ENCODE data around the gene CCDC110. TPM values are rescaled to one million over a fixed set of nuclear protein-coding genes. Genes with fewer than 3 reads are reported as not detected.

CCDC110 gene
- total and polyA plus RNA-seq, 4 donors = 0.31 to 1.8 (median 0.92) TPM

GRCh38 chr4:185481401-185481800 lies 9.9 kb upstream of the CCDC110 start:
- peaks cover 0 to 4% (median 0%) of the 10 kb centered on the region in 5 donors for H3K4me1 ChIP-seq (ENCODE audit: control insufficient read depth in 5 of 5, insufficient read depth in 5 of 5, low read length in 5 of 5)
- H3K4me3 ChIP-seq = no peak overlapping the region
- H3K9ac ChIP-seq (ENCODE audit: insufficient read depth in 1 of 2, low read length in 2 of 2) = no peak overlapping the region
- ATAC-seq (ENCODE audit: insufficient read depth, low FRiP score) (no peak), DNase-seq (no peak)
- 89 to 95% methylated on average over 2 of the region's 2 CpGs for WGBS, 2 donors
- no peaks in the 10 kb centered on the region for H3K9me3 ChIP-seq (ENCODE audit: control insufficient read depth in 4 of 4, insufficient read depth in 3 of 4, low read length in 3 of 4)
- H3K27ac ChIP-seq (ENCODE audit: low read depth in 1 of 2, low read length in 1 of 2) = no peak overlapping the region
- TF ChIP-seq, protein P1, sequence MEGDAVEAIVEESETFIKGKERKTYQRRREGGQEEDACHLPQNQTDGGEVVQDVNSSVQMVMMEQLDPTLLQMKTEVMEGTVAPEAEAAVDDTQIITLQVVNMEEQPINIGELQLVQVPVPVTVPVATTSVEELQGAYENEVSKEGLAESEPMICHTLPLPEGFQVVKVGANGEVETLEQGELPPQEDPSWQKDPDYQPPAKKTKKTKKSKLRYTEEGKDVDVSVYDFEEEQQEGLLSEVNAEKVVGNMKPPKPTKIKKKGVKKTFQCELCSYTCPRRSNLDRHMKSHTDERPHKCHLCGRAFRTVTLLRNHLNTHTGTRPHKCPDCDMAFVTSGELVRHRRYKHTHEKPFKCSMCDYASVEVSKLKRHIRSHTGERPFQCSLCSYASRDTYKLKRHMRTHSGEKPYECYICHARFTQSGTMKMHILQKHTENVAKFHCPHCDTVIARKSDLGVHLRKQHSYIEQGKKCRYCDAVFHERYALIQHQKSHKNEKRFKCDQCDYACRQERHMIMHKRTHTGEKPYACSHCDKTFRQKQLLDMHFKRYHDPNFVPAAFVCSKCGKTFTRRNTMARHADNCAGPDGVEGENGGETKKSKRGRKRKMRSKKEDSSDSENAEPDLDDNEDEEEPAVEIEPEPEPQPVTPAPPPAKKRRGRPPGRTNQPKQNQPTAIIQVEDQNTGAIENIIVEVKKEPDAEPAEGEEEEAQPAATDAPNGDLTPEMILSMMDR (IDR thresholded peaks at IDR 0.05; ENCODE audit: control extremely low read depth, extremely low read depth) = no peak
- no peaks in the 10 kb centered on the region for H3K36me3 ChIP-seq (ENCODE audit: control insufficient read depth in 4 of 4, insufficient read depth in 4 of 4, low read length in 4 of 4)
- H3K27me3 ChIP-seq (ENCODE audit: control insufficient read depth in 3 of 3, insufficient read depth in 3 of 3, low read length in 2 of 3) = peaks cover 0 to 10% (median 2%) of the 10 kb centered on the region in 3 donors

- Histone ChIP-seq H3K9ac (ENCODE audit: insufficient read depth in 1 of 2, low read length in 2 of 2) (no peak overlapping the region), H3K9me3 (ENCODE audit: control insufficient read depth in 4 of 4, insufficient read depth in 3 of 4, low read length in 3 of 4) (no peaks in the 10 kb centered on the region), H3K27me3 (ENCODE audit: control insufficient read depth in 3 of 3, insufficient read depth in 3 of 3, low read length in 2 of 3) (peaks cover 0 to 10% (median 2%) of the 10 kb centered on the region in 3 donors), H3K36me3 (ENCODE audit: control insufficient read depth in 4 of 4, insufficient read depth in 4 of 4, low read length in 4 of 4) (no peaks in the 10 kb centered on the region), H3K4me1 (ENCODE audit: control insufficient read depth in 5 of 5, insufficient read depth in 5 of 5, low read length in 5 of 5) (peaks cover 0 to 4% (median 0%) of the 10 kb centered on the region in 5 donors), H3K27ac (ENCODE audit: low read depth in 1 of 2, low read length in 1 of 2) (no peak overlapping the region), H3K4me3 (no peak overlapping the region)
- WGBS, 2 donors = 72 to 76% methylated on average over 15 of the region's 15 CpGs
- no peak for ATAC-seq (ENCODE audit: insufficient read depth, low FRiP score)
- TF ChIP-seq, protein P1 (IDR thresholded peaks at IDR 0.05; ENCODE audit: control extremely low read depth, extremely low read depth) = no peak
- DNase-seq = no peak
Measured at GRCh38 chr4:185480016-185480732, 8.6 kb upstream of the CCDC110 start.

DNA sequence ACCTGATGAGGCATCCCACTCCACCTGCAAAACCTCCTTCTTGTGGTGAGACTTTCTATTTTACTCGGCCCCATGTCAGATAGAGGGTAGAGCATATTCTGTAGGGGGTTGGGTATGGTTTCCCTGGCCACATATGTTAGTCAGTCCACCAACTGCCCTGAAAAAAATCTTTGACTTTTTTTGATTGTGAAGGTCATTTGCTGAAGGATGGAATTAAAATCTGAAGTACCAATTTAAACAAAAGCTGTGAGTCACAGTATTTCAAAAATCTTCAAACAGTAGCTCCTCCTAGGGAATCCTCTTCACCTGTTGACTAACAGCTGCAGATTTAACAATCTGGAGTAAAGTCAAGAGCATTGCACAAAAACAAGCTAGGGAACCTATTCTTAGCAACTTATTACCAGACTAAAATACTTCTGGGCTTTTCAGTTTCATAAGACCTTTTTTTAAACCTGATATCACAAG lies 8.0 kb upstream of the CCDC110 start:
- Histone ChIP-seq H3K9ac (ENCODE audit: insufficient read depth in 1 of 2, low read length in 2 of 2) (no peak overlapping the region), H3K27ac (ENCODE audit: low read depth in 1 of 2, low read length in 1 of 2) (no peak overlapping the region), H3K4me1 (ENCODE audit: control insufficient read depth in 5 of 5, insufficient read depth in 5 of 5, low read length in 5 of 5) (peaks cover 0 to 4% (median 0%) of the 10 kb centered on the region in 5 donors), H3K36me3 (ENCODE audit: control insufficient read depth in 4 of 4, insufficient read depth in 4 of 4, low read length in 4 of 4) (no peaks in the 10 kb centered on the region), H3K9me3 (ENCODE audit: control insufficient read depth in 4 of 4, insufficient read depth in 3 of 4, low read length in 3 of 4) (no peaks in the 10 kb centered on the region), H3K27me3 (ENCODE audit: control insufficient read depth in 3 of 3, insufficient read depth in 3 of 3, low read length in 2 of 3) (peaks cover 0 to 10% (median 2%) of the 10 kb centered on the region in 3 donors), H3K4me3 (no peak overlapping the region)
- 51 to 90% methylated on average over 1 of the region's 1 CpG for WGBS, 2 donors
- ATAC-seq (ENCODE audit: insufficient read depth, low FRiP score) (peak; percentile 41), DNase-seq (no peak)
- TF ChIP-seq, protein P1 (IDR thresholded peaks at IDR 0.05; ENCODE audit: control extremely low read depth, extremely low read depth) = no peak

Data from lung (tissue), 12 donors.